Mesenchymal stem cell (in vitro differentiated cells and primary cell): ENCODE results near the gene HARS2.
"Not testable (repeated sequence)": the region's sequence is repeated elsewhere in the genome, so short reads cannot be mapped to it uniquely, and the experiment has no call there.

Source experiments
- DNase-seq: peaks from one replicate; pipeline ENCODE4 v3.0.0-alpha.2; 2013
- H2AFZ ChIP-seq: one replicate; pipeline ENCODE4 v1.6.1; 2013; ENCODE audit warnings: low read depth, mild to moderate bottlenecking, control low read depth, inconsistent platforms, low read length, moderate library complexity
- H2AK5ac ChIP-seq: 2 replicates; pipeline ENCODE4 v1.6.1; 2013; ENCODE audit warnings: low read length, moderate library complexity, mild to moderate bottlenecking, inconsistent platforms; ENCODE audit not compliant: severe bottlenecking
- H2BK120ac ChIP-seq: one replicate; pipeline ENCODE4 v1.6.1; 2013; ENCODE audit warnings: low read depth, mild to moderate bottlenecking, inconsistent platforms, low read length, moderate library complexity
- H2BK12ac ChIP-seq, 2 experiments: one replicate each; pipeline ENCODE4 v1.6.1; 2013; ENCODE audit warnings: inconsistent platforms in 2 of 2, low read length in 2 of 2, mild to moderate bottlenecking in 2 of 2, moderate library complexity in 2 of 2, control low read depth in 1 of 2
- H2BK15ac ChIP-seq: one replicate; pipeline ENCODE4 v1.6.1; 2013; ENCODE audit warnings: mild to moderate bottlenecking, low read depth, inconsistent platforms; ENCODE audit not compliant: poor library complexity, severe bottlenecking
- H2BK5ac ChIP-seq: 2 replicates; pipeline ENCODE4 v1.6.1; 2013; ENCODE audit warnings: low read depth, mild to moderate bottlenecking, low read length, control low read depth, inconsistent platforms; ENCODE audit not compliant: poor library complexity, severe bottlenecking
- H3K14ac ChIP-seq, 2 experiments: one replicate each; pipeline ENCODE4 v1.6.1; 2013; ENCODE audit warnings: inconsistent platforms in 2 of 2, low read length in 2 of 2, control low read depth in 1 of 2, mild to moderate bottlenecking in 1 of 2, moderate library complexity in 1 of 2
- H3K18ac ChIP-seq, 2 experiments: one replicate each; pipeline ENCODE4 v1.6.1; 2013; ENCODE audit warnings: inconsistent platforms in 2 of 2, low read length in 2 of 2, control low read depth in 1 of 2, low read depth in 1 of 2, mild to moderate bottlenecking in 1 of 2
- H3K23ac ChIP-seq, 2 experiments: one replicate each; pipeline ENCODE4 v1.6.1; 2013; ENCODE audit warnings: inconsistent platforms in 2 of 2, low read length in 2 of 2, mild to moderate bottlenecking in 2 of 2, moderate library complexity in 2 of 2, control low read depth in 1 of 2
- H3K27ac ChIP-seq: 2 replicates; pipeline ENCODE4 v1.5.1; 2013; ENCODE audit warnings: mild to moderate bottlenecking, moderate library complexity, low read length, control low read depth, inconsistent platforms; ENCODE audit not compliant: poor library complexity, severe bottlenecking
- H3K27me3 ChIP-seq, 2 experiments: 2 replicates each; pipeline versions ENCODE4 v1.6.1 to v1.7.0; 2013; ENCODE audit warnings: low read length in 2 of 2, mild to moderate bottlenecking in 2 of 2, moderate library complexity in 2 of 2, control low read depth in 1 of 2, inconsistent platforms in 1 of 2; ENCODE audit not compliant: control insufficient read depth in 1 of 2, insufficient read depth in 1 of 2
- H3K36me3 ChIP-seq, 2 experiments: 2 replicates each; pipeline versions ENCODE4 v1.6.1 to v1.7.0; 2013; ENCODE audit warnings: low read length in 2 of 2, control low read depth in 1 of 2, inconsistent platforms in 1 of 2, low read depth in 1 of 2, mild to moderate bottlenecking in 1 of 2; ENCODE audit not compliant: insufficient read depth in 2 of 2, control insufficient read depth in 1 of 2
- H3K4ac ChIP-seq, 2 experiments: one replicate each; pipeline ENCODE4 v1.6.1; 2013; ENCODE audit warnings: inconsistent platforms in 2 of 2, low read length in 2 of 2, mild to moderate bottlenecking in 2 of 2, moderate library complexity in 2 of 2, control low read depth in 1 of 2, low read depth in 1 of 2
- H3K4me1 ChIP-seq: 2 replicates; pipeline ENCODE4 v1.6.1; 2013; ENCODE audit warnings: low read depth, low read length, control low read depth; ENCODE audit not compliant: control insufficient read depth, insufficient read depth
- H3K4me2 ChIP-seq: 2 replicates; pipeline ENCODE4 v1.6.1; 2013; ENCODE audit warnings: low read length, mild to moderate bottlenecking, inconsistent platforms; ENCODE audit not compliant: poor library complexity, severe bottlenecking
- H3K4me3 ChIP-seq, 2 experiments: 2 replicates each; pipeline versions ENCODE4 v1.5.1 to v1.7.0; 2013; ENCODE audit warnings: low read length in 2 of 2, mild to moderate bottlenecking in 2 of 2, control low read depth in 1 of 2, low read depth in 1 of 2; ENCODE audit not compliant: insufficient read depth in 1 of 2
- H3K79me1 ChIP-seq: replicated peaks from 2 replicates; pipeline ENCODE4 v1.6.1; 2013; ENCODE audit warnings: mild to moderate bottlenecking, control low read depth, low read length, inconsistent platforms; ENCODE audit not compliant: poor library complexity, severe bottlenecking
- H3K9ac ChIP-seq: 2 replicates; pipeline ENCODE4 v1.7.0; 2013; ENCODE audit warnings: mild to moderate bottlenecking, low read length, moderate library complexity
- H3K9me3 ChIP-seq: 2 replicates; pipeline ENCODE4 v1.7.0; 2013; ENCODE audit warnings: mild to moderate bottlenecking, low read length; ENCODE audit not compliant: control insufficient read depth
- H4K8ac ChIP-seq: one replicate; pipeline ENCODE4 v1.6.1; 2013; ENCODE audit warnings: inconsistent platforms, mild to moderate bottlenecking, low read length, moderate library complexity
- H4K91ac ChIP-seq: one replicate; pipeline ENCODE4 v1.6.1; 2013; ENCODE audit warnings: mild to moderate bottlenecking, low read length, inconsistent platforms
- WGBS: methylation state at CpG from one replicate; pipeline ENCODE4 v1.1.7; 2013; ENCODE audit warnings: mixed read lengths; 5-methylcytosine and 5-hydroxymethylcytosine counted together

HARS2 gene

GRCh38 chr5:140647042-140647419 lies 44.2 kb upstream of the HARS2 start:
- no peak for DNase-seq
- H4K8ac ChIP-seq, result peak overlapping the region; percentile 87
- H3K14ac ChIP-seq, result peak overlapping the region in 1 of 2 experiments; percentile 68
- H3K27ac ChIP-seq, result no peak overlapping the region
- H2BK15ac ChIP-seq, result peak overlapping the region; percentile 66
- H2BK5ac ChIP-seq, result no peak overlapping the region
- peak overlapping the region; percentile 96 for H3K9ac ChIP-seq
- peak overlapping the region in 1 of 2 experiments; percentile 16 for H3K23ac ChIP-seq
- peak overlapping the region; percentile 90 to 94 for H3K4me3 ChIP-seq
- no peak overlapping the region for H2BK12ac ChIP-seq
- WGBS, result 6% methylated on average over 27 of the region's 27 CpGs
- H3K4me1 ChIP-seq, result peaks cover 4% of the 10 kb centered on the region
- no peaks in the 10 kb centered on the region for H3K27me3 ChIP-seq
- H3K36me3 ChIP-seq, result peaks cover 38 to 62% of the 10 kb centered on the region in 2 experiments
- peak overlapping the region; percentile 68 to 89 for H3K18ac ChIP-seq
- H3K4me2 ChIP-seq, result peak overlapping the region; percentile 72
- H2AFZ ChIP-seq, result peak overlapping the region; percentile 87
- peak overlapping the region; percentile 60 for H4K91ac ChIP-seq
- no peaks in the 10 kb centered on the region for H3K9me3 ChIP-seq
- peaks cover 30% of the 10 kb centered on the region for H3K79me1 ChIP-seq
- H2BK120ac ChIP-seq, result no peak overlapping the region
- no peak overlapping the region for H2AK5ac ChIP-seq
- peak overlapping the region; percentile 15 to 65 for H3K4ac ChIP-seq

GRCh38 chr5:140658870-140659269 lies 32.4 kb upstream of the HARS2 start:
- no peak overlapping the region for H3K18ac ChIP-seq
- H4K91ac ChIP-seq, result no peak overlapping the region
- H3K4me3 ChIP-seq, result no peak overlapping the region
- H2AK5ac ChIP-seq, result no peak overlapping the region
- no peak overlapping the region for H3K14ac ChIP-seq
- DNase-seq, result no peak
- H2BK5ac ChIP-seq, result no peak overlapping the region
- H3K79me1 ChIP-seq, result peaks cover 22% of the 10 kb centered on the region
- no peak overlapping the region for H3K27ac ChIP-seq
- H3K4me2 ChIP-seq, result no peak overlapping the region
- H3K23ac ChIP-seq, result no peak overlapping the region
- no peaks in the 10 kb centered on the region for H3K9me3 ChIP-seq
- 98% methylated on average over 17 of the region's 17 CpGs for WGBS
- peaks cover 66 to 94% of the 10 kb centered on the region in 2 experiments for H3K36me3 ChIP-seq
- H2BK15ac ChIP-seq, result no peak overlapping the region
- H2AFZ ChIP-seq, result no peak overlapping the region
- H3K4me1 ChIP-seq, result peaks cover under 1% of the 10 kb centered on the region
- H2BK12ac ChIP-seq, result no peak overlapping the region
- H2BK120ac ChIP-seq, result no peak overlapping the region
- no peak overlapping the region for H3K4ac ChIP-seq
- no peaks in the 10 kb centered on the region for H3K27me3 ChIP-seq
- H3K9ac ChIP-seq, result no peak overlapping the region
- H4K8ac ChIP-seq, result no peak overlapping the region

GRCh38 chr5:140660371-140660770 lies 30.9 kb upstream of the HARS2 start:
- H3K4me1 ChIP-seq, H3K14ac ChIP-seq, H3K9me3 ChIP-seq, H3K9ac ChIP-seq, DNase-seq, H3K27ac ChIP-seq, H3K4ac ChIP-seq, H2BK12ac ChIP-seq, H3K18ac ChIP-seq, H4K8ac ChIP-seq, H2AK5ac ChIP-seq, H2BK15ac ChIP-seq, H3K4me3 ChIP-seq, H2BK120ac ChIP-seq, H4K91ac ChIP-seq, H3K27me3 ChIP-seq, H2BK5ac ChIP-seq, H3K4me2 ChIP-seq, H2AFZ ChIP-seq, H3K23ac ChIP-seq: not testable (repeated sequence)
- Histone ChIP-seq H3K36me3 (peaks cover 59 to 79% of the 10 kb centered on the region in 2 experiments), H3K79me1 (peaks cover 20% of the 10 kb centered on the region)
- WGBS, result 95% methylated on average over 3 of the region's 6 CpGs

GRCh38 chr5:140664030-140664358 lies 27.3 kb upstream of the HARS2 start:
- H4K91ac ChIP-seq, result no peak overlapping the region
- H3K23ac ChIP-seq, result no peak overlapping the region
- peak overlapping the region; percentile 69 for H3K4me2 ChIP-seq

More at GRCh38 chr5:140664030-140664358, 27.3 kb upstream of the HARS2 start:
- Histone ChIP-seq H2AFZ (peak overlapping the region; percentile 66), H2BK5ac (peak overlapping the region; percentile 53), H2BK120ac (no peak overlapping the region), H2BK15ac (no peak overlapping the region), H3K18ac (peak overlapping the region; percentile 67 to 80), H2AK5ac (no peak overlapping the region), H3K4me1 (peaks cover 9% of the 10 kb centered on the region), H3K27me3 (no peaks in the 10 kb centered on the region), H3K14ac (no peak overlapping the region), H3K9ac (peak overlapping the region; percentile 91), H3K4me3 (peak overlapping the region; percentile 85 to 88), H4K8ac (peak overlapping the region; percentile 78), H2BK12ac (no peak overlapping the region), H3K4ac (peak overlapping the region in 1 of 2 experiments; percentile 94), H3K27ac (peak overlapping the region; percentile 87), H3K79me1 (peaks cover 17% of the 10 kb centered on the region), H3K36me3 (peaks cover 43 to 72% of the 10 kb centered on the region in 2 experiments), H3K9me3 (no peaks in the 10 kb centered on the region)
- no peak for DNase-seq
- WGBS, result 62% methylated on average over 18 of the region's 18 CpGs
